Esophagus muscularis mucosa (tissue), 4 donors: ENCODE measurements around the gene GCN1. TPM values are rescaled to one million over a fixed set of nuclear protein-coding genes. Genes with fewer than 3 reads are reported as not detected.

Experiments used
- DNase-seq: peaks from one replicate; pipeline ENCODE4 v3.0.0-alpha.2; 2017; ENCODE audit errors: extremely low spot score
- H3K27ac ChIP-seq, 4 donors: fragments of 200-600 bp; sonication (generic); replicated peaks in 1 of 4; 1 replicate in 3 of 4; 2 replicates in 1 of 4; pipeline ENCODE4 v1.5.1; 2016 to 2019; ENCODE audit warnings: mild to moderate bottlenecking in 1 of 4
- H3K27me3 ChIP-seq, 4 donors: fragments of 200-600 bp; sonication (generic); one replicate each; pipeline versions ENCODE4 v1.5.1 to v1.6.0; 2016 to 2019
- H3K36me3 ChIP-seq, 4 donors: fragments of 200-600 bp; sonication (generic); one replicate each; pipeline ENCODE4 v1.5.1; 2016 to 2019
- H3K4me1 ChIP-seq, 4 donors: fragments of 200-600 bp; sonication (generic); one replicate each; pipeline ENCODE4 v1.5.1; 2016 to 2019
- H3K4me3 ChIP-seq, 4 donors: fragments of 200-600 bp; sonication (generic); 1 replicate in 2 of 4; 2 replicates in 2 of 4; pipeline ENCODE4 v1.5.1; 2016 to 2019; ENCODE audit warnings: mild to moderate bottlenecking in 4 of 4, moderate library complexity in 1 of 4
- H3K9me3 ChIP-seq, 4 donors: fragments of 200-600 bp; sonication (generic); 1 replicate in 3 of 4; 2 replicates in 1 of 4; pipeline ENCODE4 v1.5.1; 2016 to 2019
- CTCF ChIP-seq, 3 experiments: fragments of 200-600 bp in 2 of 3; fragments of 450-650 bp in 1 of 3; sonication (generic) in 2 of 3; IDR thresholded peaks; one replicate each; pipeline ENCODE4 v1.5.1; 2017 to 2019; ENCODE audit warnings: antibody characterized with exemption in 3 of 3, mild to moderate bottlenecking in 2 of 3, moderate library complexity in 1 of 3
- EP300 ChIP-seq: sonication (generic); formaldehyde crosslinking; IDR thresholded peaks from one replicate; pipeline ENCODE4 v1.6.1; 2017; ENCODE audit warnings: antibody characterized with exemption
- POLR2A ChIP-seq: fragments of 450-650 bp; IDR thresholded peaks from one replicate; pipeline ENCODE4 v1.6.1; 2017; ENCODE audit warnings: antibody characterized with exemption, moderate library complexity, mild to moderate bottlenecking, low read depth
- POLR2AphosphoS5 ChIP-seq, 2 donors: sonication (generic); formaldehyde crosslinking; IDR thresholded peaks; one replicate each; pipeline ENCODE4 v1.6.1; 2017; ENCODE audit warnings: antibody characterized with exemption in 2 of 2
- WGBS: methylation state at CpG from one replicate; pipeline ENCODE4 v1.1.5; 2018; 5-methylcytosine and 5-hydroxymethylcytosine counted together
- intact Hi-C: fragments of 100-400 bp; cut with DNase I; formaldehyde crosslinking; loops from one replicate; pipeline ENCODE4 v1.15.1; 2023
- total RNA-seq, 4 donors: library from RNA; depleted of rRNA; stranded (reverse); fragments of >200 nt; gene quantifications; one replicate each; pipeline versions ENCODE4 v1.1.0 to v1.2.1, GENCODE V29; 2016

The GCN1 gene, protein sequence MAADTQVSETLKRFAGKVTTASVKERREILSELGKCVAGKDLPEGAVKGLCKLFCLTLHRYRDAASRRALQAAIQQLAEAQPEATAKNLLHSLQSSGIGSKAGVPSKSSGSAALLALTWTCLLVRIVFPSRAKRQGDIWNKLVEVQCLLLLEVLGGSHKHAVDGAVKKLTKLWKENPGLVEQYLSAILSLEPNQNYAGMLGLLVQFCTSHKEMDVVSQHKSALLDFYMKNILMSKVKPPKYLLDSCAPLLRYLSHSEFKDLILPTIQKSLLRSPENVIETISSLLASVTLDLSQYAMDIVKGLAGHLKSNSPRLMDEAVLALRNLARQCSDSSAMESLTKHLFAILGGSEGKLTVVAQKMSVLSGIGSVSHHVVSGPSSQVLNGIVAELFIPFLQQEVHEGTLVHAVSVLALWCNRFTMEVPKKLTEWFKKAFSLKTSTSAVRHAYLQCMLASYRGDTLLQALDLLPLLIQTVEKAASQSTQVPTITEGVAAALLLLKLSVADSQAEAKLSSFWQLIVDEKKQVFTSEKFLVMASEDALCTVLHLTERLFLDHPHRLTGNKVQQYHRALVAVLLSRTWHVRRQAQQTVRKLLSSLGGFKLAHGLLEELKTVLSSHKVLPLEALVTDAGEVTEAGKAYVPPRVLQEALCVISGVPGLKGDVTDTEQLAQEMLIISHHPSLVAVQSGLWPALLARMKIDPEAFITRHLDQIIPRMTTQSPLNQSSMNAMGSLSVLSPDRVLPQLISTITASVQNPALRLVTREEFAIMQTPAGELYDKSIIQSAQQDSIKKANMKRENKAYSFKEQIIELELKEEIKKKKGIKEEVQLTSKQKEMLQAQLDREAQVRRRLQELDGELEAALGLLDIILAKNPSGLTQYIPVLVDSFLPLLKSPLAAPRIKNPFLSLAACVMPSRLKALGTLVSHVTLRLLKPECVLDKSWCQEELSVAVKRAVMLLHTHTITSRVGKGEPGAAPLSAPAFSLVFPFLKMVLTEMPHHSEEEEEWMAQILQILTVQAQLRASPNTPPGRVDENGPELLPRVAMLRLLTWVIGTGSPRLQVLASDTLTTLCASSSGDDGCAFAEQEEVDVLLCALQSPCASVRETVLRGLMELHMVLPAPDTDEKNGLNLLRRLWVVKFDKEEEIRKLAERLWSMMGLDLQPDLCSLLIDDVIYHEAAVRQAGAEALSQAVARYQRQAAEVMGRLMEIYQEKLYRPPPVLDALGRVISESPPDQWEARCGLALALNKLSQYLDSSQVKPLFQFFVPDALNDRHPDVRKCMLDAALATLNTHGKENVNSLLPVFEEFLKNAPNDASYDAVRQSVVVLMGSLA (N-terminal part only)
- 10 to 100 TPM; 38.6 to 94.6 (median 49.3) TPM for total RNA-seq

- H3K4me3 ChIP-seq: peak within 1 kb of the TSS; percentile 75 to 97 (median 88)
- intact Hi-C loops: no loop called here
- DNase-seq: peak; percentile 94
- TF ChIP-seq CTCF (IDR thresholded peaks at IDR 0.05) (peak in 1 of 3 experiments; percentile 17), EP300 (no peak), POLR2A (peak; percentile 80), POLR2AphosphoS5 (IDR thresholded peaks at IDR 0.05) (peak; percentile 89 to 96)
- no peaks in the 10 kb centered on the region for H3K27me3 ChIP-seq
- H3K4me1 ChIP-seq: peaks cover 26 to 80% (median 58%) of the 10 kb centered on the region in 4 donors
- 8% methylated on average over 21 of the region's 62 CpGs for WGBS
- no peaks in the 10 kb centered on the region for H3K9me3 ChIP-seq
- H3K36me3 ChIP-seq: peaks cover 30 to 58% (median 46%) of the 10 kb centered on the region in 4 donors
- H3K27ac ChIP-seq: peak within 1 kb of the TSS; percentile 81 to 86 (median 84)
These were observed at the start of gene GCN1 for GRCh38 chr12:120194534-120195395. TSS of gene GCN1 (minus strand) at chr12:120194715. CDS start at chr12:120194697, 18 bp downstream.

- Histone ChIP-seq H3K4me1 (peaks cover 82 to 98% (median 93%) of the 10 kb centered on the region in 4 donors), H3K27ac (peak overlapping the region; percentile 21 to 40 (median 35)), H3K4me3 (no peak overlapping the region), H3K36me3 (peaks cover 0 to 9% (median 0%) of the 10 kb centered on the region in 4 donors), H3K9me3 (no peaks in the 10 kb centered on the region), H3K27me3 (no peaks in the 10 kb centered on the region)
- intact Hi-C loops: no loop called here
- no peak for DNase-seq
- TF ChIP-seq POLR2A (no peak), EP300 (no peak), CTCF (IDR thresholded peaks at IDR 0.05) (no peak), POLR2AphosphoS5 (IDR thresholded peaks at IDR 0.05) (no peak)
- WGBS: 56% methylated on average over 8 of the region's 8 CpGs
These were observed 48.6 kb upstream of the GCN1 start for GRCh38 chr12:120242971-120243699.

GRCh38 chr12:120242275-120242799 is 47.8 kb upstream of the GCN1 start:
- DNase-seq: no peak
- Histone ChIP-seq H3K27ac (peak overlapping the region; percentile 18 to 40 (median 28)), H3K27me3 (no peaks in the 10 kb centered on the region), H3K36me3 (peaks cover 0 to 9% (median 0%) of the 10 kb centered on the region in 4 donors), H3K9me3 (no peaks in the 10 kb centered on the region), H3K4me3 (no peak overlapping the region), H3K4me1 (peaks cover 84 to 98% (median 93%) of the 10 kb centered on the region in 4 donors)
- TF ChIP-seq POLR2A (no peak), CTCF (IDR thresholded peaks at IDR 0.05) (no peak), POLR2AphosphoS5 (IDR thresholded peaks at IDR 0.05) (peak in 1 of 2 donors; percentile 25)
- intact Hi-C loops: no loop called here
- 74% methylated on average over 8 of the region's 9 CpGs for WGBS
